ENCODE data around the gene P2RY8.
A peak's percentile ranks its signal among the peaks of the same experiment; 100 is the strongest.
"Not testable (repeated sequence)": the region's sequence is repeated elsewhere in the genome, so short reads cannot be mapped to it uniquely, and the experiment has no call there.

The P2RY8 gene, protein sequence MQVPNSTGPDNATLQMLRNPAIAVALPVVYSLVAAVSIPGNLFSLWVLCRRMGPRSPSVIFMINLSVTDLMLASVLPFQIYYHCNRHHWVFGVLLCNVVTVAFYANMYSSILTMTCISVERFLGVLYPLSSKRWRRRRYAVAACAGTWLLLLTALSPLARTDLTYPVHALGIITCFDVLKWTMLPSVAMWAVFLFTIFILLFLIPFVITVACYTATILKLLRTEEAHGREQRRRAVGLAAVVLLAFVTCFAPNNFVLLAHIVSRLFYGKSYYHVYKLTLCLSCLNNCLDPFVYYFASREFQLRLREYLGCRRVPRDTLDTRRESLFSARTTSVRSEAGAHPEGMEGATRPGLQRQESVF

DNA sequence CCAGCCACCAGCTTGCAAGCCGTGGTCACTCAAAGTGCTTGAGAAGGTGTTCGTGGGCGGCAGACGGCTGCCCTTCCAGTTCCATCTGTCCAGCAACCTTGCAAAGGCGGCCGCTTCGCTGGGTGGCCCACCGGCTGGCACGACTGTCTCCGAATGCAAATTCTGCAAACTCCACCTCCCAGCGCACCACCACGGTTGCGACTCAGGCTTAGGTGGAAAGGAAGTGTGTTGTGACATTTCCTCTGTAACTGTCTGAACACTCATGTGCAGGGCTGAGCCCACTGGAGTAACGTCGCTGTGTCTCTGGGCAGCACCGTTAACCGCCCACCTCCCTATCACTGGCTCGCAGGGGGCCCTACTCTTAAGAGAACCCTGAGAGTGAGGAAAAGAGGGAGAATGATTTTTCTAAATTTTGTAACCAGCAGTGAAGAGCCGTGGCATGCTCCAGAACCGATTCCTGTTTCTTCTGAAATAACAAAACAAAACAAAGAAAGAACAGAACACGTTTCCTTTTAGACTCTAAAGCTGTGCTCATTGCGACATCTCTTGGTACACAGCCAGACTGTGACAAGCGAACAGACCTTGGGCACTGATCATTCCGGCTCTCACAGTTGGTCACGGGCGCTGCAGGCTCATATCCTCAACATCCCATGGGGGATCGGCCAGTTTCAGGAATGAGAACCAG lies at the start of gene P2RY8:
Gene P2RY8, minus strand, starts transcription at position 155 of the 685 bp plus-strand sequence. CDS start 70,627 bp downstream, outside the sequence.
- peak; percentile 88 for DNase-seq (ENCODE audit: low spot score)

DNA sequence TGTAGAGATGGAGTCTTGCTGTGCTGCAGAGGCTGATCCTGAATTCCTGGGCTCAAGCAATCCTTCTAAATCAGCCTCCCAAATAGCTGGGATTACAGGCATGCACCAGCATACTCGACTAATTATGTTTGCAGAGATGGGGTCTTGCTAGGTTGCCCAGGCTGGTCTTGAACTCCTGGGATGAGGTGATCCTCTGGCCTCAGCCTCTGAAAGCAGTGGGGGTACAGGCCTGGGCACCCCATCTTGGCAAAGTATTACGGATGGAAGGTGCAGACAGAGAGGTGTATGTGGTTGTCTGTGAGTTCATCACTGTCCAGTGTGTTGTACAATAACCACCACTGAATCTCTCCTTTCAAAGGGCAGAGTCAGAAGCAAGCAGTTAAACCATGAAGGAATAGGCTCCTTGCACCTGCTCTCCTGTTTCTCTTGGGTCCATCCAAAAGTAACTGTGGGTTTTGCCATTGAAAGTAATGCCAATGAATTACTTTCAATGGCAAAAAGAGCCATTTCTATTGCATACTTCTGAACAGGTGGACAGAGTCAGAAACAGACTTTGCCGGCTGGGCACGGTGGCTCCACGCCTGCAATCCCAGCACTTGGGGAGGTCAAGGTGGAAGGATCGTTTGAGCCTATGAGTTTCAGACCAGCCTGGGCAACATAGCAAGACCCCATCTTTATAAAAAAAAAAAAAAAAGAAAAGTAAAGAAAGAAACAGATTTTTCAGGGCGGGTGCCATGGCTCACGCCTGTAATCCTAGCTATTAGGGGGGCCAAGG lies 47.4 kb upstream of the P2RY8 start:
- no peak for DNase-seq (ENCODE audit: low spot score)

DNA sequence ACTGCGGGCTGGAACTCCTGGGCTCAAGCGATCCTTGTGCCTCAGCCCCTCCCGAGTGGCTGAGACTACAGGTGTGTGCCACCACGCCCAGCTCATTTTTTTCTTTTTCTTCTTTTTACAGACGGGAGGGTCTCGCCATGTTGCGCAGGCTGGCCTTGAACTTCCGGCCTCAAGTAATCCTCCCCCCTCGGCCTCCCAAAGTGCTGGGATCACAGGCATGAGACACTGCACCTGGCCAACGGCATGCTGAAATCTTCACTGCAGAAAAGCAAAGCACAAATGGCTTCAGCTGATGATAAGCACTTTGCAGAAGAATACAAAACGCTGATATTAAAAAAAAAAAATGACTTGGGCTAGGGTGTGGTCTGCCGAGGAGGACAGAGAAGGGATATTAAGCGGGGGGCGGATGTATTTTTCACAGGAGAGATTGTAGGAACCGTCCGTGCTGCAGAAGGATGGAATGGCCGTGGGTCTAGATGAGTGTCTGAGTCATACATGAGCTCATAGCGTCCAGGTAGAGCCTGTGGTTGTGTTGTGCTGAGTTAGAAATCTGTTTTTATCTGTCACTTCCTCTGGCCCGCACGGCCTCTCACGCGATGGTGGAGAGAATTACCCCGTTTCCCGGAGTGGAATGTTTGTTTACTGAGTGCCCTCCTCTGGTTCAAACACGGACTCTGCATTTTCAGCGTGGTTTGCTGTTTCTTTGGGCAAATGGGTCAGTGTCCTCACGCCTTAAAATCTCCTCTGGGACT lies 45.9 kb upstream of the P2RY8 start:
- no peak for DNase-seq (ENCODE audit: low spot score)

DNA sequence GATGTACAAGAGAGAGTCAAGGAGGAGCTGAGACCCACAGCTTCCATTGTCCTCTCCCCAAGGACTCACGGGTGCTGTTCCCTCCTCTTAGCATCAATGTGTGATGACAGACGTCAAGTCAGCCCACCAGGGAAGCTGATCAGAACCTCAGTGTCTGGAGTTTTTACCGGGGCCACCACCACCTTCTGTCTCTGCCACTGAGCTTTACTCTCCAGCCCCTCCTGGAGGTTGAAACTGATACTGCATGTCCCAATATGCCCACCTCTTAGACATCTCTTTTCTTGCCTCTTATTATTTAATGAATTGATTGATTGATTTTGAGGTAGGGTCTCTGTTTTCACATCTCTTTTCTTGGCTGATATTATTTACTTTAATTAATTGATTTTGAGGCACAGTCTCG lies 44.1 kb upstream of the P2RY8 start:
- DNase-seq (ENCODE audit: low spot score), result peak; percentile 85

DNA sequence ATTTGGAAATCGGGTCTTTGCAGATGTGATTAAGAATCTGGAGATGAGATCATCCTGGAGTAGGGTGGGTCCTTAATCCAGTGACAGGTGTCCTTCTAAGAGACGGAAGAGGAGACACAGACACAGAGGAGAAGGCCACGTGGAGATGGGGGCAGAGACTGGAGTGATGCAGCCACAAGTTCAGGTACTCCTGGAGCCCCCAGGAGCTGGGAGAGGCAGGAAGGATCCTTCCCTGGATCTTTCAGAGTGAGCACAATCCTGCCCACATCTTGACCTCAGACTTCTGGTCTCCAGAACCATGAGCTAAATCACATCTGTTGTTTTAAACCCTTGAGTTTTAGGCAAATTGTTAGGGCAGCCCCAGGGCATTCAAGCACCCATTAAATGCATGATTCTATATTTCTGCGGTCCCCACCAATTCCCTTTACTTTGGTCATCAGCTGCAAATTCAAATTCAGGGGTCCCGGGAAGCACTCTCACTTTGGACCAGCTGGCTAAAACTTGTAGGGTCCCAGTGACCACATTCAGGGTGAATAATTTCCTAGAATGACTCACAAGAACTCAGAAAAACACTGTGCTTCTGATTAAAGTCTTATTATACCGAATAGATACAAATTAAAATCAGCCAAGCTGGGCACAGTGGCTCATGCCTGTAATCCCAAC lies 41.7 kb upstream of the P2RY8 start:
- DNase-seq (ENCODE audit: low spot score), result no peak

DNA sequence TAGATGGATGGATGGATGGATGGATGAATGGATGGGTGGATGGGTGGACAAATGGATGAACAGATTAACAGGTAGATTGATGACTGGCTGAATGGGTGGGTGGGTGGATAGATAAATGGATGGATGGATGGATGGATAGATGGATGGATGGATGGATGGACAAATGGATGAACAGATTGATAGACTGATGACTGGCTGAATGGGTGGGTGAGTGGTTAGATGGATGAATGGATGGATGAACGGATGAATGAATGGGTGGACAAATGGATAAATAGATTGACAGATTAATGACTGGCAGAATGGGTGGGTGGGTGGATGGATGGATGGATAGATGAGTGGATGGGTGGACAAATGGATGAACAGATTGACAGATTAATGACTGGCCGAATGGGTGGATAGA lies 40.9 kb upstream of the P2RY8 start:
- DNase-seq (ENCODE audit: low spot score), result no peak

DNA sequence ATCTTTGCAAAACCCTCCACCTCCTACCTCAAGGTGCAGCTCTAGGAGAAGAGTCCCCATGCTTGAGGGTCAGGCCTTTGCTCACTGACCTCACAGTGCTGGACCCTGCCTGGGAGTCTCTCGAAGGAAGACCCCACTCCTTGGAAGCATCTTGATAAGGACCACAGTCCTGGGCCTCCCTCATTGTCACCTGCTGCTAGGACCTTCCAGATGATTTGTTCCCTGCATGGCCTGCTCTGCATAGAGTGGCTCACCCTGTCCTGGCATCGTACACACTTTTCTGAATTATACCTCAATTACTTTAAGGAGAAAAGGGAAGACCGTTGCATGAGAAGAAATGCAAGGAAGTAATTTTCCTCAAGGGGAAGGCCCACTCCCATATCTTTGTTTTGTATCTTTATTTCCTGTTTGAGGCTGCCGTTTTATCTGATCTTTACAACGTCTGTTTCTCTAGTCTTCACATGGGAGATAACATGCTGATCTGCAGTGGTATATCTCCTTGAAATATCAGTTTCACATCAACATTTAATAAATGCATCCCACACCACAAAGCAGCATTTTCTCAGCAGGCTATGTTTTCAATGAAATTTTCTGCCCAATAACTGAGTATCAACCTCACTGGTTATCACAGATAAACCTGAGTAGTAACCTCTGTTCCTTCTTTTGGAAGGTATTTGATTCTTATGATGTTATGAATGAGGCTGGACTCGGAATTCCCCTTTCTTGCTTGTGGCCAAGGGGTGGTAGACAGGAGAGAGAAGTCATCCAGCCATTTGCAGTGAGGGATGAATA lies 39.4 kb upstream of the P2RY8 start:
- DNase-seq (ENCODE audit: low spot score), result no peak

DNA sequence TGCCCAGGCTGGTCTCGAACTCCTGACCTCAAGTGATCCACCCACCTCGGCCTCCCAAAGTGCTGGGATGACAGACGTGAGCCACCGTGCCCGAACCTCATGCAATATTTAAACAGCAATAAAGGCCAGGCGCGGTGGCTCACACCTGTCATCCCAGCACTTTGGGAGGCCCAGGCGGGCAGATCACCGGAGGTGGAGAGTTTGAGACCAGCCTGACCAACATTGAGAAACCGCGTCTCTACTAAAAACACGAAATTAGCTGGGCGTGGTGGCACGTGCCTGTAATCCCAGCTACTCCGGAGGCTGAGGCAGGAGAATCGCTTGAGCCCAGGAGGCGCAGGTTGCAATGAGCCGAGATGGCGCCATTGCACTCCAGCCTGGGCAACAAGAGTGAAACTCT lies 37.2 kb upstream of the P2RY8 start:
- not testable (repeated sequence) for DNase-seq (ENCODE audit: low spot score)

DNA sequence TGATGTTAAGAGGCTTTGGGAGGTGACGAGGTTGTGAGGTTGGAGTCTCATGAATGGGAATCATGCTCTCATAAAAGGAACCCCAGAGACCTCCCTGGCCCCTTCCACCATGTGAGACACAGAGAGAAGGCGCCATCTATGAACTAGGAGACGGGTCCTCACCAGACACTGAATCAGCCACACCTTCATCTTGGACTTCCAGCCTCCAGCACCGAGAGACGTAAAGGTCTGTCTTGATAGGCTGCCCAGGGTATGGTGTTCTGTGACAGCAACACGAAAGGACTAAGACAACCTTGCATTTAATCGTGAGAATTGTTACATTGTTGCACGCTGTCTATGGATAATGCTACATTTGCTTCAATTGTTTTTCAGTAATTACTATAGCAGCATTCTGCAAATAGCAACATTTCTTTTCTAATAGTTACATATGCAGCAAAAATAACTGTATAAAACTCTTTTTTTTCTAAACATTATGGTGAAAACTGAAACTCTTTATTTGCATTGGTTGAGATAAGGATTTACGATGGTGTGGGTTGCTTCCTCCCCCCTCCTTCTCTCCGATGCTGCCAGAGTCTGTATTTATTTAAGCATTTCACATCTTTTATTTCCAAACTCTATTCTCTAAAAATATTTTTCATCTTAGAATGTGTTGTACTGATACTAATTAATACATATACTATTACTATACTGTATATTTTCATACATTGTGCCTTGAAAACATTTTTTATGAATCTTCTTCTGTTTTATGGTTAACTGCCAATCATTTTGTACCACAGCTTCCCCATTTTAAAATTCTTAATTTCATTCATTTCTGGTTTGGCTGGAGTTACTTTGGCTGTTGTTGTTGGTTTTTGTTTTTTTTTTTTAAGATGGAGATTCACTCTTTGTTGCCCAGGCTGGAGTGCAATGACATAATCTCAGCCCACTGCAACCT lies 28.0 kb upstream of the P2RY8 start:
- no peak for DNase-seq (ENCODE audit: low spot score)

DNA sequence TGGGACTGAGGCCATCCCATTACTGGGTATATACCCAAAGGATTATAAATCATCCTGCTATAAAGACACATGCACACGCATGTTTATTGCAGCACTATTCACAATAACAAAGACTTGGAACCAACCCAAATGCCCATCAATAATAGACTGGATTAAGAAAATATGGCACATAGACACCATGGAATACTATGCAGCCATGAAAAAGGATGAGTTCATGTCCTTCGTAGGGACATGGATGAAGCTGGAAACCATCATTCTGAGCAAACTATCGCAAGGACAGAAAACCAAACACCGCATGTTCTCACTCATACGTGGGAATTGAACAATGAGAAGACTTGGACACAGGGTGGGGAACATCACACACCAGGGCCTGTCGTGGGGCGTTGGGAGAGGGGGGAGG lies 27.1 kb upstream of the P2RY8 start:
- not testable (repeated sequence) for DNase-seq (ENCODE audit: low spot score)

DNA sequence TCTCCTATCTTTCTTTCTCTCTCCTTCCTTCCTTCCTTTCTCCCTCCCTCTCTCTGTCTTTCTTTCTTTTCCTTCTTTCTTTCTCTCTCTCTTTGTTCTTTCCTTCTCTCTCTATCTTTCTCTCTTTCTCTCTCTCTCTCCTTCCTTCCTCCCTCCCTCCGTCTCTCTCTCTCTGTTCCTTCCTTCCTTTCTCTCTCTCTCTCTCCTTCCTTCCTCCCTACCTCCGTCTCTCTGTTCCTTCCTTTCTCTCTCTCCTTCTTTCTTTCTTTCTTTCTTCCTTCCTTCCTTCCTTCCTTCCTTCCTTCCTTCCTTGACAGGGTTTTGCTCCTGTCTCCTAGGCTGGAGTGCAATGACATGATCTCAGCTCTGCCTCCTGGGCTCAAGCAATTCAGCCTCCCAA lies 24.2 kb upstream of the P2RY8 start:
- DNase-seq (ENCODE audit: low spot score), result no peak

DNA sequence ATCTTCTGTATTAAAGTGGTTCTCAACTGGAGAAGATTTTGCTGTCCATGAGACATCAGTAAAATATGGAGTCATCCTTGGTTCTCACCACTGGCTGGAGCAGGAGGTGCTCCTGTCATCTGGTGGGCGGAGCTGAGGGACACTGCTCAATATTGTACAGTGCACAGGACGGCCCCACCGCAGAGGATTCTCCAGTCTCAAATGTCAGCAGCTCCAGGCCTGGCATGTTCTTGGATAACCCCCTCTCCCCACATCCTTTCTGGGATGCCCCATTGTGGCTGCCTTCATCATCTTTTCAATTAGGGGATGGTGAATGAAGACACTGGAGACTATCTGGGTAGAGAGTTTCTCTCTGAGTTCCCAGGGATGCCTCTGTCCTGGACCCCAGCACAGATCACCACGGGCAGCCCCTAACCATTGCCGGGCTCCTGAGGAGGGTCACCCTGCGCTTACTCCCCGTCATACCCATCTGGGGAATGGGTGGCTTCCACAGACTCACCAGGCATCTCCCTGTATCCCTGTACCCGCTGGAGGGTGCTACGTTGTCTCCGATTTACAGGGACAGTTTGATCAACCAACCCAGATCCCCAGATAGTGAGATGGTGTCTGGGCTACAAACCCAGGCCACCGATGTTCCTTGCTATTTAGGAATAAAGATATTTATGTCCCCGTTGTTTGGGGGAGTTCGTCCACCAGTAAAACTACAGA lies 21.9 kb upstream of the P2RY8 start:
- no peak for DNase-seq (ENCODE audit: low spot score)

DNA sequence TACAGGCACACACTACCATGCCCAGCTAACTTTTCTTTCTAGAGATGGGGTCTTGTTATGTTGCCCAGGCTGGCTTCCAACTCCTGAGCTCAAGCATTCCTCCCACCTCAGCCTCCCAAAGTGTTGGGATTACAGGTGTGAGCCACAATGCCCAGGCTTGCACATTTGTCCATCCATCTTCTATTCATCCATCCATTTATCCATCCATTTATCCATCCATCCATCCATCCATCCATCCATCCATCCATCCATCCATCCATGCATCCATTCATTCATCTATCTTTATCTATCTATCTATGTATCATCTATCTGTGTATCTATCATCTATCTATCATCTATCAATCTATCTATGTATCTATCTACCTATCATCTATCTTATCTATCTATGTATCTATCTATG lies 20.5 kb upstream of the P2RY8 start:
- DNase-seq (ENCODE audit: low spot score), result not testable (repeated sequence)

DNA sequence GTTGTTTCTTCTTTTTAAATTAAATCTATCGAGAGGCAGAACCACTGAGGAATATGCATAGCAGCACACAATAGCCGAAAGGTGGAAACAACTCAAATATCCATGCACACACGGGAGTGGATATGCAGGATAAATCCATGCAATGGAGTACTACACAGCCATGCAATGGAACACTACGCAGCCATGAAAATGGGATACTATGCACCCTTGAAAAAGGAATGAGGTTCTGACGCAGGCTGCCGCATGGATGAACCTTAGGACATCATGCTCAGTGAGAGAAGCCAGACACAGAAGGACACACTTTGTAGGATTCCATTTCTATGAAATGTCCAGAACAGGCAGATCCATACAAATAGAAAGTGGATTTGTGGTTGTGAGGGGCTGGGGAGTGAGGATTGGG lies 18.4 kb upstream of the P2RY8 start:
- DNase-seq (ENCODE audit: low spot score), result no peak

DNA sequence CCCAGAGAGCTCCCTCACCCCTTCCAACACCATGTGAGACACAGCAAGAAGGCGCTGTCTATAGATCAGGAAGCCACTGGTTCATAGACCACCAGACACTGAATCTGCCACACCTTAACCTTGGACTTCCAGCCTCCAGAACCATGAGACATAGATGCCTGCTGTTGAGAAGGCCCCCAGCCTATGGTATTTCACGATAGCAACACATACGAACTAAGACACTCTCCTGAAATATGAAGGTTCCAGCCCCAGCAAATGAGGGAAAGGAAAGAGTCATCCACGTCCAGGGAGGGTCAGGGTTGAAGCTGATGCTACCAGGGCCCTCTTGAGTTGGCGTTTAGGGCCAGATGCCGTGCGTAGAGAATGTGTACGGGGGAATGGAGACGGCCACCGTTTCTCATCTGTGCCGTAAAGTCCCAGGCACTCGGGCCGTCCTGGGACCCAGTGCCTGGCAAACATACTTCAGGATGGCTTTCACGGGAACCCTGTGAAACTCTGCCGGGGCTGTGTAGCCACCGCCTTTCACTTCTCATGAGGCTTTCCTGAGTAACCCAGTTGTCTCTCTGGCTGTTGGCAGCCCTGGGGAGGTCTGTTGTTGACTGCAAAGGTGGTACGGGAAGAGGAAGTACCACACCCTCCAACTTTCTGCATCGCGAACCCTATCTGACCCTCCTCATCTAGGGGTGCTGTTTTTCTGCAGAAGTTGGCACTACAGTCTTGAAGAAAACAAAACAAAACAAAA lies 17.7 kb upstream of the P2RY8 start:
- DNase-seq (ENCODE audit: low spot score), result no peak

DNA sequence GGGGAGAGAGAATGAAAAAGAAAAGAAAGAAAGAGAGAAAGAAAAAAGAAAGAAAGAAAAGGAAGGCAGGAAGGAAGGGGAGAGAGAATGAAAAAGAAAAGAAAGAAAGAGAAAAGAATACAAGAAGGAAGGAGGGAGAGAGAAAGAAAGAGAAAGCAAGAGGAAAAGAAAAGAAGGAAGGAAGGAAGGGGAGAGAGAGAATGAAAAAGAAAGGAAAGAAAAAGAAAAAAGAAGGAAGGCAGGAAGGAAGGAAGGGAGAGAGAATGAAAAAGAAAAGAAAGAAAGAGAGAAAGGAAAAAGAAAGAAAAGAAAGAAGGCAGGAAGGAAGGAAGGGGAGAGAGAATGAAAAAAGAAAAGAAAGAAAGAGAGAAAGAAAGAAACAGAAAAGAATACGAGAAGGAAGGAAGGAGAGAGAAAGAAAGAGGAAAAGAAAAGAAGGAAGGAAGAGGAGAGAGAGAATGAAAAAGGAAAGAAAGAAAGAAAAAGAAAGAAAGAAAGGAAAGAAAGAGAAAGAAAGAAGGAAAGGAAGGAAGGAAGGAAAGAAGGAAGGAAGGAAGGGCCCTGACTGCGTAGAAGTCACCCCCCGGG lies 15.1 kb upstream of the P2RY8 start:
- DNase-seq (ENCODE audit: low spot score), result no peak

DNA sequence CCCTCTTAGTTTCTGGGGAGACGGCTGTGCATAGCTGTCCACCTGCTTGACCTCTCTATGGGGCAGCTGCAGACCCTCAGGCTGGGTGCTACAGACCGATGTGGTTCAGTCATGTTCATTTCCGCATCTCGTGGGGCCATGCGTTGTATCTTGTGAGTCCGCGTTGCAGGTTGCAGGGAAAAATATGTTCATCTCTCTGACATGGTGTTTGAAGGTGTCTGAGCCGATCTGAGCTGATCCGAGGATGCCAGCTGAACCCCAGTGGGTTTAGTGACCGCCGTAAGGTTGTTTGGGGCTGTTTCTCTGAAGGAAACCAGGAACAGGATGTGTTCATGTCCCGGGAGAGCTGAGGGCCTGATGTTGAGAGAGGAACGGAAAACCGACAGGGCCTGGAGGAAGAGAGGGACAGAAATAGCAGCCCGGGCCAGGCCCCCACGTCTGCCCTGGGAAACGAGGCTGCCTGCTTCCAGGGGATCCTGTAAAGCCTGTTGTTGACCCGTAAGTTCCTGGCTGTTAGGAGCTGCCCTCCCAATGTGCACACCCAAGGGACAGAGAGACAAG lies 9.8 kb upstream of the P2RY8 start:
- DNase-seq (ENCODE audit: low spot score), result no peak

Measured in NAMALWA (cell line).